HG03354 (cell line): ENCODE results near the gene CNTN4.

Experiments used
- ATAC-seq: cut with Tn5 transposase; IDR thresholded peaks from one replicate; pipeline ENCODE4 v1.9.1; 2021; ENCODE audit warnings: mild to moderate bottlenecking; ENCODE audit not compliant: unreplicated experiment, poor library complexity, severe bottlenecking

The CNTN4 gene

DNA sequence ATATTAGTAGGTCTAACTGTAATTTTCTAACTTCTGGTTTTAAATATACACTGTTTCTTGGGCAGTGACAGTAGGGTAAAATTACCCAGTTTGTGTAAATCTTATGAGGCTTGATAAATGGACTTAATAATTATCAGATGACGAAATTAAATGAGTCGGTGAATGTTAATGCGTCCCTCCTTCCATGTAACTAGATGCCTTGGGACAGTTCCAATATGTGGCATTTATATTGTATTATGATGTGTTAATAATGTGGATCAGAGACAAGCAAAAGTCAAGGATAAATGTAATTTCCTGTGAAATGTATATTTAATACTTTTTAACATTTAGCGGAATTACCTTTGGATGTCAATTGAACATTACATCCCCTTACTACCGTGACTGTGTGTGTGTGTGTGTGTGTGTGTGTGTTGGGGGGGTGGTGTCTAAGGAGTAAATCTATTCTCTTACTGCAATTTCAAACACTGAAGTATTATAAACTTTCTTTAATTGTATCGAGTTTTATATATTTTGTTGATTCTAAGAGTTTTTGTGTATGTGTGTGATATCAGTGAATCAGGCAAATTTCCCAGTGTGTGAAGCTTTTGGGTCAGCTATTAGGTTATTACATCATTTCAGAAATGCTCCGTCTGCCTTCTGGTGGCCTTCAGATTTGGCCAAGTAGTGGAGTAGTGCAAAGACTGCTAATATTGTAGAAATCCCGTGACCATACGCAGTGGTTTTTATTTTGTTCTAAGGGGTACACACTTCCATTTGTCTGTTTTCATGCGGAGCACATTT, 50.1 kb downstream of the CNTN4 start:
- no peak for ATAC-seq

GRCh38 chr3:2153053-2153452, 54.4 kb downstream of the CNTN4 start:
- ATAC-seq = no peak

- ATAC-seq = no peak
Measured at GRCh38 chr3:2153547-2153946, 54.9 kb downstream of the CNTN4 start.

DNA sequence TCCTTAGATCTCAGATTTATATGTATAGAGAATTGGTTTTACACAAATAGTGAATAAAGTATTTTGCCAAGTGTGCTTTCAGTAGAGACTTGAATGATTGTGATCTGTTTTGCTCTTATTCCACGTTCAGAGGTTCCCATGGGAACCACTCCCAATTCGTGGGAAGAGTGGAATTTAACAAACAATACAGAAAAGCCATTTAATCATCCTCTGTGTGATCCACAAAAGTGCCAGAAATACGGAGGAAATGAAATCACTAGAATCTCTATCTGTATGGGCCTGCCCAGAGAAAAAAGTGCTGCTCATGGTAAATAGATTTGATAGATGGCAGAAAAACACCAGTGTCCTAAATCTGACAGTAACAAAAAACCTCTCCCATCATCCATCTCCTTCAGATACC, 56.0 kb downstream of the CNTN4 start:
- ATAC-seq = no peak

DNA sequence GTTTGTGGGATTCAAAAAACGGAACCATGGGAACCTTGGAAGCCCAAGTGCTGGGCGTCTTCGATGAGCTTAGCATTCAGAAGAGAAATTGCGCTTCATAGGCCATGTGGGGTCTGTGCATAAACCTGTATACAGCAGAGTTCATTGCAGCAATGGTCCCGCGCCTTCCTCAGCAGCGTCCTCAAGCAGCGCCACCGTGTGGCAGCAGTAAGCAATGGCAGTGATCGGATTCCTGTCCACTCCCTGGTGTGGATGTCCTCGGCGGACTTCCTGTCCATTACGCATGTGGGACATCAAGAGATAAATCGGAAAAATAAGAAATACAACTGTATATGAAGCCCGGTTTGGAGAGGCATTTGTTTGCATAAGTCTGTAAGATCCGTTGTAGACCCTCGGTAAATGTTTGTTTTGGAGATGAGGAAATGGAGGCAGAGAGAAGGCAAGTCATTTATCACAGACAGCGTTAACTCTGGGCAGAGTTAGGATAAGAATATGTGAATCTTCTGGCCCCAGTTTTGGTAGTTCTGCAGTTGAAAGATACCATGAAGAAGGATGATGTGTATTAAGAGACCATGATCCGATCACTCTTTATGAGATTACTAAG, 57.7 kb downstream of the CNTN4 start:
- ATAC-seq = peak; percentile 60

GRCh38 chr3:2158828-2159227, 60.2 kb downstream of the CNTN4 start:
- no peak for ATAC-seq

GRCh38 chr3:2166552-2166951, 67.9 kb downstream of the CNTN4 start:
- no peak for ATAC-seq

DNA sequence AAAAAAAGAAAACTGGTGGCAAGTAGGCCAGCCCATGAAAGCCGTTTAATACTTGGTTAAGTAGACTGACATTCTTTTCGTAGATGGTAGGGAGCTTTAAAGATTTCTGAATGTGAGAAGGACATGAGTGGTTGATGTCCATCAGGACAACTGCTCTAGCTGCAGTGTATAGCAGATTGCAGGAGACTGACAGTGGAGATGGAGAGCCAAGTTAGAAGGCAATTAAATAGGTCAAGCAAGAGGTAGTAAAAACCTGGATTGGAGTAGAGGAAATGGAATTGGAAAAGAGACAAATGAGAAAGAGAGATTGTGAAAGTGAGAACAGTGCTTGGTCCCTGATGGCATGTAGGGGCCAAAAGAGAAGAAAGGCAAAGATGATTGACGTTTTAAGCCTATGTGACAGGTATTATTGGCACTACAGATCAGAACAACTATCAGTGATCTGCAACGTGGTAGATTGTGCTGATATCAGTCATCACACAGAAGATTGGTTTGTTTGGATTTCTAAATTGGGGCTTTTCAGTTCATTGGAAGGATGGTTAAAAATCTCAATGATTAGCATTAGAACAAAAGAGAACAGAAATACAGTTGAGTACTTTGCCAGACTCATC, 74.0 kb downstream of the CNTN4 start:
- no peak for ATAC-seq

GRCh38 chr3:2180634-2181033, 82.0 kb downstream of the CNTN4 start:
- no peak for ATAC-seq

DNA sequence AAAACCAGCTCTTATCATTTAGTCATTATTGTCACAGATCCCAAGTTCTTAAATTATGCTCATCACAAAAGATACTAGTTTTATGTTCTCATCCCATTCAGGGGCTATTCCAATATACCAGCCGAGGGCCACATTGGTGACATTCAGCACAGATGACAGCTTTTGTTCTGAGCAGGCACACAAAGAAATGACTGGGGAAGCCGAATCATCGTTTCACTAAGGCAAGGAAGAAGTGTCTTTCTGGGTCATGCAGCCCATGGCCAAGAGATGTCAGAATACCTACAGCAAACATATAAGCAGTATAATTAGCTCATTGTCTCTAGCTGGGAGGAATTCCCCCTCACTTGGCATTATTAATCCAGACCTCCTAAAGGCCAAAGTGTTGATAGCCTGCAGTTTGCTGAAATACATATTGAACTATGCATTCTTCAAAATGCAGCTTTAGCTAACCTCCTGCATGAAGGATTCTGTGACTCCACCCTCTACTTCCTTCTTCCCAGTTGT, 100.2 kb downstream of the CNTN4 start:
- ATAC-seq = no peak

- no peak for ATAC-seq
Measured at GRCh38 chr3:2204054-2204453, 105.4 kb downstream of the CNTN4 start.

GRCh38 chr3:2205692-2206091, 107.0 kb downstream of the CNTN4 start:
- ATAC-seq = no peak

DNA sequence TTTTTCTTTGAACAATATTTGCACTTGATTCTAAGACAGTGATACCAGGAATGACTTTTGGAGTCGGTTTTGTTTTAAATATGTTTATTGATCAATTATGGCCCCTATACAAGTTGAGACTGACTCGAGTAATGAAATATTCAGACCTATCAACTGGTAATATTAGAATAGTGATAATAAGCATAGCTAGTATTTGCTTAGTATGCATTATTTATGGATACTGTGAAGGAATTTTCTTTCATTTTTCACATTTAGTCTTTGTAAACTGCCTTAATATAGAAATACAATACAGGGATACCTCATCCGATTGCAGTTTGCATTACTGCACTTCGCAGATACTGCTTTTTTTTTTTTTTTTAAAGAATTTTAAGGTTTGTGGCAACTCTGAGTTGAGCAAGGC, 107.9 kb downstream of the CNTN4 start:
- no peak for ATAC-seq

DNA sequence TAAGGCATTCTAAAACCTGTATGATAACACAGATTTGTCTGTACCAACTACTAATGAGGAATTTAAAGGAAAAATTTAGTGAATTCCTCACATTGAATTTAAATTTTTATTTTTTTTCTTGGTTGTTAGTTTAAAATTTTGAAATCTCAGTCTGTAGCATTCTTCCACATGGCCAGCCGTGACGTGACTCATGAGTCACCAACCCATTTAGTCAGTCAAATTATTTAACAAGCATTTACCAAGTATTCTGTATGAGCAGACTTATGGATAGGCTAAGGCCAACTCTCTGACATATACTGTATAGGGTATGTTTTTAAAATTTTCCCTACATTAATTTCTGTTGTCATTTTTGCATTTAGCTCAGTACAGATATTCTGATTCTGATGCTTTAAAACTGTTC, 112.9 kb downstream of the CNTN4 start:
- no peak for ATAC-seq

DNA sequence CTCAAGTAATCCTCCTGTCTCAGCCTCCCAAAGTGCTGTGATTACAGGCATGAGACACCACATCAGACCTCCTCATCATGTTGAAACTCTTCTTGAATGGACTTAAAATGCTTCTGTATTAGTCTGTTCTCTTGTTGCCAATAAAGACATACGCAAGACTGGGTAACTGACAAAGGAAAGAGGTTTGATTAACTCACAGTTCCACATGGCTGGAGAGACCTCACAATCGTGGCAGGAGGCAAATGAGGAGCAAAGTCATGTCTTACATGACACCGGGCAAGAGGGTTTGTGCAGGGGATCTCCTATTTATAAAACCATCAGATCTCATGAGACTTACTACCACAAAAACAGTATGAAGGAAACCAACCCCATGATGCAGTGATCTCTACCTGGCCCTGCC, 113.5 kb downstream of the CNTN4 start:
- no peak for ATAC-seq

- no peak for ATAC-seq
Measured at GRCh38 chr3:2218375-2218774, 119.7 kb downstream of the CNTN4 start.

DNA sequence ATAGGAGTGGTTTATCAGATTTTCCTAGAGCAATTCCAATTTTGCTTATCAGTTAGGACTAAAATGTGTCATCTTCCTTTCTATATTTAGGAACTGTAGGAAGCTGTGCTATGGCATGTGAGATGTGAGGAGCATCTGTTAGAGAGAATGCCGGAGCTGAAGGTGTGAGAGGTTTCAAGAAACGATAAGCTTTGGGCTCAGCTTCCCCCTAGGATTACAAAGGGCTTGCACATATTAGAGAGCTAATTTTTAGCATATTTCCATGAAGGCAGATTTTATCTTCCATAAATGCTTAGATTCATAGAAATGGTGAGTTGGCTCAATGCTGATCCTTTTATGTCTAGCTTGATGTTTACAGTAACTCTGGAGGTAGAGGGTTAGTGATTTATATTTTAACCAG, 120.2 kb downstream of the CNTN4 start:
- ATAC-seq = no peak

GRCh38 chr3:2236203-2236602, 137.5 kb downstream of the CNTN4 start:
- ATAC-seq = no peak

GRCh38 chr3:2244137-2244536, 145.5 kb downstream of the CNTN4 start:
- ATAC-seq = no peak

- no peak for ATAC-seq
Measured at GRCh38 chr3:2246873-2247648, 148.4 kb downstream of the CNTN4 start.
